OCI-LY1 (cell line): ENCODE data around the gene RAD23A.

Experiments
- CTCF ChIP-seq: fragments of 200-600 bp; sonication (generic), shearing (Covaris generic); IDR thresholded peaks from 2 replicates; pipeline ENCODE4 v1.5.1; 2017; ENCODE audit warnings: mild to moderate bottlenecking, antibody characterized with exemption, low read length, moderate library complexity, mixed read lengths
- EZH2 ChIP-seq: fragments of 200-600 bp; sonication (generic), shearing (Covaris generic); IDR thresholded peaks from 2 replicates; pipeline ENCODE4 v1.8.0; 2017; ENCODE audit warnings: borderline replicate concordance, mixed run types, mild to moderate bottlenecking, antibody characterized with exemption, low read length, moderate library complexity, mixed read lengths

- TF ChIP-seq CTCF, result no peak
- TF ChIP-seq EZH2, result no peak
These were observed 29.6 kb downstream of the RAD23A start for GRCh38 chr19:12975221-12975741.
